ENCODE measurements around the gene CAMK1D.
"Not testable (repeated sequence)": the region's sequence is repeated elsewhere in the genome, so short reads cannot be mapped to it uniquely, and the experiment has no call there.

Gene CAMK1D

GRCh38 chr10:12489357-12489756 is 140.0 kb downstream of the CAMK1D start:
- H3K27ac Mint-ChIP-seq: no peak overlapping the region
- DNase-seq (no peak), ATAC-seq (no peak)
- no peaks in the 10 kb centered on the region for H3K9me3 Mint-ChIP-seq
- no peak overlapping the region for H3K4me3 Mint-ChIP-seq
- H3K4me1 Mint-ChIP-seq: peaks cover 37% of the 10 kb centered on the region
- H3K27me3 Mint-ChIP-seq: no peaks in the 10 kb centered on the region

GRCh38 chr10:12489806-12490205 is 140.5 kb downstream of the CAMK1D start:
- no peak for ATAC-seq
- no peak overlapping the region for H3K4me3 Mint-ChIP-seq
- DNase-seq: no peak
- H3K9me3 Mint-ChIP-seq: no peaks in the 10 kb centered on the region
- H3K27me3 Mint-ChIP-seq: no peaks in the 10 kb centered on the region
- H3K4me1 Mint-ChIP-seq: peaks cover 33% of the 10 kb centered on the region
- peak overlapping the region in 1 of 2 donors; percentile 76 for H3K27ac Mint-ChIP-seq

GRCh38 chr10:12490963-12491362 is 141.6 kb downstream of the CAMK1D start:
- Mint-ChIP-seq H3K27me3 (no peaks in the 10 kb centered on the region), H3K4me3 (no peak overlapping the region), H3K9me3 (no peaks in the 10 kb centered on the region), H3K4me1 (peaks cover 23% of the 10 kb centered on the region), H3K27ac (no peak overlapping the region)
- ATAC-seq (no peak), DNase-seq (no peak)

- Mint-ChIP-seq H3K4me1 (peaks cover 23% of the 10 kb centered on the region), H3K27me3 (no peaks in the 10 kb centered on the region), H3K27ac (no peak overlapping the region), H3K4me3 (no peak overlapping the region), H3K9me3 (no peaks in the 10 kb centered on the region)
- ATAC-seq: no peak
- DNase-seq: no peak
Measured at GRCh38 chr10:12491491-12491890, 142.1 kb downstream of the CAMK1D start.

GRCh38 chr10:12492016-12492415 is 142.7 kb downstream of the CAMK1D start:
- H3K4me3 Mint-ChIP-seq: no peak overlapping the region
- no peaks in the 10 kb centered on the region for H3K9me3 Mint-ChIP-seq
- no peak overlapping the region for H3K27ac Mint-ChIP-seq
- ATAC-seq: no peak
- DNase-seq: no peak
- H3K27me3 Mint-ChIP-seq: no peaks in the 10 kb centered on the region
- peaks cover 23% of the 10 kb centered on the region for H3K4me1 Mint-ChIP-seq

GRCh38 chr10:12497046-12497445 is 147.7 kb downstream of the CAMK1D start:
- peaks cover 49% of the 10 kb centered on the region for H3K4me1 Mint-ChIP-seq
- ATAC-seq, H3K27me3 Mint-ChIP-seq, H3K27ac Mint-ChIP-seq, DNase-seq, H3K4me3 Mint-ChIP-seq: not testable (repeated sequence)
- peaks cover 0 to 12% of the 10 kb centered on the region in 2 donors for H3K9me3 Mint-ChIP-seq

GRCh38 chr10:12499076-12499986 is 150.0 kb downstream of the CAMK1D start:
- Mint-ChIP-seq H3K4me3 (no peak overlapping the region), H3K9me3 (peaks cover 0 to 12% of the 10 kb centered on the region in 2 donors), H3K4me1 (peaks cover 48% of the 10 kb centered on the region), H3K27ac (no peak overlapping the region), H3K27me3 (no peaks in the 10 kb centered on the region)
- DNase-seq (no peak), ATAC-seq (no peak)

GRCh38 chr10:12500381-12501303 is 151.3 kb downstream of the CAMK1D start:
- ATAC-seq (no peak), DNase-seq (no peak)
- H3K27ac Mint-ChIP-seq: no peak overlapping the region
- H3K4me1 Mint-ChIP-seq: peaks cover 55% of the 10 kb centered on the region
- H3K9me3 Mint-ChIP-seq: peaks cover 0 to 12% of the 10 kb centered on the region in 2 donors
- H3K4me3 Mint-ChIP-seq: no peak overlapping the region
- H3K27me3 Mint-ChIP-seq: no peaks in the 10 kb centered on the region

GRCh38 chr10:12501324-12501723 is 152.0 kb downstream of the CAMK1D start:
- Mint-ChIP-seq H3K27ac (peak overlapping the region in 1 of 2 donors; percentile 8), H3K4me1 (peaks cover 55% of the 10 kb centered on the region), H3K4me3 (no peak overlapping the region), H3K27me3 (no peaks in the 10 kb centered on the region), H3K9me3 (peaks cover 0 to 12% of the 10 kb centered on the region in 2 donors)
- ATAC-seq (no peak), DNase-seq (no peak)

- ATAC-seq (peak; percentile 43), DNase-seq (no peak)
- H3K4me1 Mint-ChIP-seq: peaks cover 57% of the 10 kb centered on the region
- H3K27me3 Mint-ChIP-seq: no peaks in the 10 kb centered on the region
- H3K9me3 Mint-ChIP-seq: peaks cover 0 to 12% of the 10 kb centered on the region in 2 donors
- peak overlapping the region in 1 of 2 donors; percentile 76 for H3K27ac Mint-ChIP-seq
- H3K4me3 Mint-ChIP-seq: no peak overlapping the region
Measured at GRCh38 chr10:12501841-12502525, 152.6 kb downstream of the CAMK1D start.

GRCh38 chr10:12502526-12503274 is 153.4 kb downstream of the CAMK1D start:
- no peak for ATAC-seq
- Mint-ChIP-seq H3K27ac (peak overlapping the region in 1 of 2 donors; percentile 30), H3K4me3 (no peak overlapping the region), H3K27me3 (no peaks in the 10 kb centered on the region), H3K9me3 (peaks cover 0 to 7% of the 10 kb centered on the region in 2 donors), H3K4me1 (peaks cover 64% of the 10 kb centered on the region)
- DNase-seq: no peak

- ATAC-seq (no peak), DNase-seq (no peak)
- Mint-ChIP-seq H3K4me3 (no peak overlapping the region), H3K27me3 (no peaks in the 10 kb centered on the region), H3K4me1 (peaks cover 64% of the 10 kb centered on the region), H3K9me3 (peaks cover 0 to under 1% of the 10 kb centered on the region in 2 donors), H3K27ac (no peak overlapping the region)
Measured at GRCh38 chr10:12503311-12503710, 154.0 kb downstream of the CAMK1D start.

GRCh38 chr10:12504176-12504575 is 154.8 kb downstream of the CAMK1D start:
- H3K9me3 Mint-ChIP-seq: no peaks in the 10 kb centered on the region
- no peaks in the 10 kb centered on the region for H3K27me3 Mint-ChIP-seq
- H3K4me3 Mint-ChIP-seq: no peak overlapping the region
- DNase-seq (no peak), ATAC-seq (no peak)
- H3K4me1 Mint-ChIP-seq: peaks cover 64% of the 10 kb centered on the region
- H3K27ac Mint-ChIP-seq: no peak overlapping the region

GRCh38 chr10:12504628-12505027 is 155.3 kb downstream of the CAMK1D start:
- Mint-ChIP-seq H3K9me3 (no peaks in the 10 kb centered on the region), H3K27ac (no peak overlapping the region), H3K4me1 (peaks cover 64% of the 10 kb centered on the region), H3K4me3 (no peak overlapping the region), H3K27me3 (no peaks in the 10 kb centered on the region)
- DNase-seq (no peak), ATAC-seq (no peak)

- Mint-ChIP-seq H3K27ac (no peak overlapping the region), H3K4me3 (no peak overlapping the region)
- no peak for ATAC-seq
Measured at GRCh38 chr10:12505683-12506082, 156.3 kb downstream of the CAMK1D start.

More at GRCh38 chr10:12505683-12506082, 156.3 kb downstream of the CAMK1D start:
- Mint-ChIP-seq H3K4me1 (peaks cover 65% of the 10 kb centered on the region), H3K9me3 (no peaks in the 10 kb centered on the region), H3K27me3 (no peaks in the 10 kb centered on the region)
- DNase-seq: no peak
